MCF 10A (cell line): ENCODE data around the gene CXCR3. TPM values are rescaled to one million over a fixed set of nuclear protein-coding genes. Genes with fewer than 3 reads are reported as not detected.

ENCODE experiments used
- BruUV-seq: library from RNA; stranded (reverse); fragments of 400-500 nt; replicated peaks from 2 replicates; lab custom pipeline; 2021; lab: Mats Ljungman, UMichigan
- CTCF ChIA-PET: fragments of 300-600 bp; sonication (Branson Sonifier 250); formaldehyde crosslinking; extraction: SDS; loops from one replicate; lab custom pipeline; 2021; ENCODE audit warnings: antibody characterized with exemption, inconsistent platforms; lab: Yijun Ruan, JAX
- POLR2A ChIA-PET: fragments of 300-600, 350-650 bp; sonication (Branson Sonifier 250); formaldehyde crosslinking; extraction: SDS; loops from one replicate; lab custom pipeline; 2020; ENCODE audit warnings: antibody characterized with exemption, inconsistent platforms; lab: Yijun Ruan, JAX
- DNase-seq: peaks from one replicate; pipeline ENCODE4 v3.0.0-alpha.2; 2018; ENCODE audit not compliant: unreplicated experiment
- H3K27ac Mint-ChIP-seq: one replicate; pipeline ENCODE4 v1.8.0; 2022; ENCODE audit warnings: mild to moderate bottlenecking, low read depth, mixed read lengths; ENCODE audit not compliant: unreplicated experiment
- H3K27me3 Mint-ChIP-seq: one replicate; pipeline ENCODE4 v1.8.0; 2022; ENCODE audit warnings: mixed read lengths; ENCODE audit not compliant: insufficient read depth, unreplicated experiment
- H3K36me3 Mint-ChIP-seq: one replicate; pipeline ENCODE4 v1.8.0; 2022; ENCODE audit warnings: mild to moderate bottlenecking, moderate library complexity, mixed read lengths; ENCODE audit not compliant: insufficient read depth, unreplicated experiment
- H3K4me1 Mint-ChIP-seq: one replicate; pipeline ENCODE4 v1.8.0; 2022; ENCODE audit warnings: mixed read lengths; ENCODE audit not compliant: insufficient read depth, unreplicated experiment
- H3K4me3 Mint-ChIP-seq: one replicate; pipeline ENCODE4 v1.8.0; 2022; ENCODE audit warnings: mild to moderate bottlenecking, moderate library complexity, mixed read lengths; ENCODE audit not compliant: unreplicated experiment
- H3K9me3 Mint-ChIP-seq: one replicate; pipeline ENCODE4 v1.8.0; 2022; ENCODE audit warnings: mixed read lengths; ENCODE audit not compliant: unreplicated experiment
- intact Hi-C: fragments of 100-400 bp; cut with micrococcal nuclease; formaldehyde crosslinking; loops from 2 replicates; pipeline ENCODE4 v1.14.1; 2022
- total RNA-seq: library from RNA; stranded (reverse); gene quantifications from 2 replicates; pipeline ENCODE4 v1.2.3, GENCODE V29; 2022
- TF ChIP-seq, protein P1 (sequence below): fragments of 200-600 bp; IDR thresholded peaks from one replicate; pipeline ENCODE4 v1.8.0; 2022; ENCODE audit warnings: antibody characterized with exemption, mild to moderate bottlenecking; ENCODE audit not compliant: unreplicated experiment

The CXCR3 gene
- total RNA-seq, 1 experiment from 2014 or later: not detected

DNA sequence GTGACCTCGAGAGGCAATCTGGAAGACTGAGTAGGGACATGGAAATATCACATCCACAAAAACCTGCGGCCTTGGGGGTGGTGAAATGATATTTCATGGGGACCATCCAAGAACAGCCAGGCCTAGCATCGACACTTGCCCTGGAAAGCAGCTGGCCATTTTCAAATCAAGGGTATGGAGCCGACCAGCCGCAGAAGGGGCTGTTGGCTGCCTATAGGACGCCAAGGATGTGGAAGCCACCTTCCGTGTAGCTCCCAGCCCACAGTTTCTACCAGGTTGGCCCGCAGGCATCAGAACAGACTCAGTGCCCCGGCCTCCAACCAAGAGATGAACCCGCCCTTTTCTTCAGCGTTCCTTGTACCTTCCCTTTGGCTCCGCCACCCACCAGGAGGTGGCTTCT lies 43.6 kb upstream of the CXCR3 start:
- Mint-ChIP-seq H3K27ac (no peak overlapping the region), H3K27me3 (peaks cover 38% of the 10 kb centered on the region), H3K36me3 (no peaks in the 10 kb centered on the region), H3K9me3 (peaks cover 3% of the 10 kb centered on the region), H3K4me3 (no peak overlapping the region), H3K4me1 (no peaks in the 10 kb centered on the region)
- ChIA-PET POLR2A (no interaction called here), CTCF (no interaction called here)
- intact Hi-C loops: no loop called here
- DNase-seq: no peak
- no TSS peak for BruUV-seq
- TF ChIP-seq, protein P1, sequence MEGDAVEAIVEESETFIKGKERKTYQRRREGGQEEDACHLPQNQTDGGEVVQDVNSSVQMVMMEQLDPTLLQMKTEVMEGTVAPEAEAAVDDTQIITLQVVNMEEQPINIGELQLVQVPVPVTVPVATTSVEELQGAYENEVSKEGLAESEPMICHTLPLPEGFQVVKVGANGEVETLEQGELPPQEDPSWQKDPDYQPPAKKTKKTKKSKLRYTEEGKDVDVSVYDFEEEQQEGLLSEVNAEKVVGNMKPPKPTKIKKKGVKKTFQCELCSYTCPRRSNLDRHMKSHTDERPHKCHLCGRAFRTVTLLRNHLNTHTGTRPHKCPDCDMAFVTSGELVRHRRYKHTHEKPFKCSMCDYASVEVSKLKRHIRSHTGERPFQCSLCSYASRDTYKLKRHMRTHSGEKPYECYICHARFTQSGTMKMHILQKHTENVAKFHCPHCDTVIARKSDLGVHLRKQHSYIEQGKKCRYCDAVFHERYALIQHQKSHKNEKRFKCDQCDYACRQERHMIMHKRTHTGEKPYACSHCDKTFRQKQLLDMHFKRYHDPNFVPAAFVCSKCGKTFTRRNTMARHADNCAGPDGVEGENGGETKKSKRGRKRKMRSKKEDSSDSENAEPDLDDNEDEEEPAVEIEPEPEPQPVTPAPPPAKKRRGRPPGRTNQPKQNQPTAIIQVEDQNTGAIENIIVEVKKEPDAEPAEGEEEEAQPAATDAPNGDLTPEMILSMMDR: no peak

DNA sequence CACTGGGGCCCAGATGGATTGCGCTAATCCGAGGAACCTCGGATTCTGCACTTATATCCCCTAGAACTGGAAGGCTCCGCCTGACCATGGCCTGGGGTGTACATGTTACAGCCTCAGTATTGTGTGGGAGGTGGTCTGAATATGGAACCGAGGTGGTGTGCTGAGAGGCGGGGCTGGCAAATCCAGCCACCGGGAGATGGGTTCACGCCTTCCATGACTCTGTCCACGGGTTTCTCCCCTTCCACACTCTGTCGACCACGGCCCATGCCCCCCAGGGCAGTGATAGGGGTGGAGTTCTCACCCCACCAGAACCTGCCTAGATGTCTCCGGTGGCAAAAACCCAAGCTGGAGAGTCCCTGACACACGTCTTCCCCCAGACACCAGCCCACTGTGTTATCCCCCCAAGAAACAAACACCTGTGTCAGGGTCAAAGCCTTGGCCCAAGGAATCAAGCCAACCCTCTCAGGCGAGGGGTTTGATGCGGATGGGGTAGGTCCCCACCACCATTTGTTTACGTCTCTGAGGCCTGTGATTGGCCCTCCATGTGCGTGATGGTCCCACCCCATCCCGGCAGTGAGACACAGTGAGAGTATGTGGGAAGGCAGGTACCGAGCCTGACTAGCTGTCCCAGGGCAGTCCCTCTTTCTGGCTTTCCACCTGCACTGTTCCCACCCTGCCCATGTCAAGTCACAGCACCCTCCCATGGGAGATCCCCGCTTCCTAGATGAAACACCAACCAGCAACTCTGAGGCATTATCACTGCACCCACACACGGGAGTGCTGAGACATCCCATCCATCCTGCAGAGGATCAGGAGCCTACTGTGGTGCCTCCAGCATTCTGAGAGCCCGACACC lies 42.5 kb upstream of the CXCR3 start:
- H3K27me3 Mint-ChIP-seq: peaks cover 50% of the 10 kb centered on the region
- intact Hi-C loops: no loop called here
- BruUV-seq: no TSS peak
- CTCF ChIA-PET: no interaction called here
- TF ChIP-seq, protein P1: no peak
- no peaks in the 10 kb centered on the region for H3K4me1 Mint-ChIP-seq
- no peak overlapping the region for H3K4me3 Mint-ChIP-seq
- H3K36me3 Mint-ChIP-seq: no peaks in the 10 kb centered on the region
- no peak overlapping the region for H3K27ac Mint-ChIP-seq
- POLR2A ChIA-PET: no interaction called here
- no peak for DNase-seq
- H3K9me3 Mint-ChIP-seq: peaks cover 9% of the 10 kb centered on the region

DNA sequence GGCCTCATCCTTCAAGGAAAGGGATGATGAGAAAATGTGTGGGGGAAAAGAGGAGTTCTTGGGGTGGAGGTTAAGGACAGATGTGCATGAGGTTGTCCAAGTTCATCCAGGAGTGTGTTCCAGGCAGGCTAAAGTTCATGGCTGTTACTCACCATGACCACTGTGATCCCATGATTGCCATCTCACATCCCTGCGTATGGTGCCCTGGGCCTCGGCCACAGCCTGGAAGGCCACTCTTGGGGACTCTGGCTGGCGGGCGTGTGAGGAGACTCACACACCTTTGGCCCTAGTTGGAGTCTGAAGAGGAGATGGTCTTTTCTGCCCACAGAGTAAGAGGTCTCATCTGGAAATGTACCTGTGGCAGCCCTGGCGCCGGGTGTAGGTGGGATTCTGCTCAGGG lies 41.6 kb upstream of the CXCR3 start:
- BruUV-seq: no TSS peak
- no peaks in the 10 kb centered on the region for H3K36me3 Mint-ChIP-seq
- ChIA-PET POLR2A (no interaction called here), CTCF (no interaction called here)
- no peaks in the 10 kb centered on the region for H3K4me1 Mint-ChIP-seq
- TF ChIP-seq, protein P1: no peak
- DNase-seq: no peak
- intact Hi-C loops: no loop called here
- peaks cover 52% of the 10 kb centered on the region for H3K27me3 Mint-ChIP-seq
- H3K27ac Mint-ChIP-seq: no peak overlapping the region
- no peak overlapping the region for H3K4me3 Mint-ChIP-seq
- H3K9me3 Mint-ChIP-seq: peaks cover 9% of the 10 kb centered on the region

DNA sequence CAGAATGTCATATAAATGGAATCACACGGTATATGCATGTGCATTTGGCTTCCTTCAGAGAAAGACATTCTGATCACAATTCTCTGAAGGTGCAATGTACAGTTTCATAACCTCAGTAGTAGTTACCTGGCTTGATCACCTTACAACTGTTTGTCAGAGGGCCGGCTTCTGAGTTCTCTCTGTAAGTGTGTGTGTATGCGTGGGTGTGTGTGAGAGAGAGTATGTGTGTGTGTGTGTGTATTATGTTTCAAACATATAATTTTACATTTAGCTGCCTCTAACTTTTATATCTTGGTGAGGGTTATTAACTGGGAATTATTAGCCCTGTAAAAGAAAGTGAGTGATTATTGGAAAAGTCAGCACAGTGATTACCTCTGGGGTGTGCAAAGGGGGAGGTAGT lies 41.0 kb upstream of the CXCR3 start:
- CTCF ChIA-PET: no interaction called here
- intact Hi-C loops: no loop called here
- Mint-ChIP-seq H3K36me3 (no peaks in the 10 kb centered on the region), H3K27ac (no peak overlapping the region), H3K4me3 (no peak overlapping the region), H3K27me3 (peaks cover 52% of the 10 kb centered on the region), H3K4me1 (no peaks in the 10 kb centered on the region), H3K9me3 (peaks cover 9% of the 10 kb centered on the region)
- POLR2A ChIA-PET: no interaction called here
- DNase-seq: no peak
- TF ChIP-seq, protein P1: no peak
- no TSS peak for BruUV-seq
